Mammary epithelial cell (primary cell): ENCODE data around the gene ZNF497.

ENCODE experiments used
- EZH2 ChIP-seq: IDR thresholded peaks from 2 replicates; pipeline ENCODE4 v1.6.1; 2012; ENCODE audit warnings: low read length, inconsistent platforms, borderline replicate concordance
- TF ChIP-seq, protein P1 (sequence below), 2 donors: IDR thresholded peaks in 1 of 2; conservative IDR thresholded peaks in 1 of 2; 2 replicates each; pipeline ENCODE4 v1.5.1; 2011 to 2012; ENCODE audit warnings: inconsistent platforms in 2 of 2, low read length in 2 of 2, mild to moderate bottlenecking in 2 of 2, control low read depth in 1 of 2, low read depth in 1 of 2; ENCODE audit not compliant: insufficient read depth in 1 of 2; ENCODE audit errors: extremely low read depth in 1 of 2

DNA sequence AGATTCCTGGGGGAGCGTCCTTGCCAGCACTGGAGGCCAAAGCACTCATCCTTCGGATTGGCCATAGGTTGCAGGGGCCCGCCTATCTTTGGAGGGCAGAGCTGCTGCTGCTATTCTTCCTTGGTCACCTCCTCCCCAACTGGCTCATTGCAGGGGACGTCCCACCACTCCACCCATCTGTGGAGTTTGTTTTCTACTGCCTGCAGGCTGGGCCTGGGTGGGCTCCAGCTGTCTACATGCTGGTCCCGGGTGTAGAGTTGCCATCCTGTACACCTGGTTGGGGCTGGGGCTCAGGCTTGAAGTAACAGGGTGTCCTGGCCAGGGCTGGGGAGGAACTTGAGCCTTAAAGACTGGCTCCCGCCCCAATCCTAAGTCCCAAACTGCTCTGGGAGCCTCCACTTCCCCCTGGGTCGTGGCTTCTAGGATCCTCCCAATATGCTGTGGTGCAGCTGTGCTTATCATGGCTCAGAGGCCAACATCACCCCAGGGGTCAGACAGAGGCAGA is 35.0 kb upstream of the ZNF497 start:
- TF ChIP-seq, protein P1, sequence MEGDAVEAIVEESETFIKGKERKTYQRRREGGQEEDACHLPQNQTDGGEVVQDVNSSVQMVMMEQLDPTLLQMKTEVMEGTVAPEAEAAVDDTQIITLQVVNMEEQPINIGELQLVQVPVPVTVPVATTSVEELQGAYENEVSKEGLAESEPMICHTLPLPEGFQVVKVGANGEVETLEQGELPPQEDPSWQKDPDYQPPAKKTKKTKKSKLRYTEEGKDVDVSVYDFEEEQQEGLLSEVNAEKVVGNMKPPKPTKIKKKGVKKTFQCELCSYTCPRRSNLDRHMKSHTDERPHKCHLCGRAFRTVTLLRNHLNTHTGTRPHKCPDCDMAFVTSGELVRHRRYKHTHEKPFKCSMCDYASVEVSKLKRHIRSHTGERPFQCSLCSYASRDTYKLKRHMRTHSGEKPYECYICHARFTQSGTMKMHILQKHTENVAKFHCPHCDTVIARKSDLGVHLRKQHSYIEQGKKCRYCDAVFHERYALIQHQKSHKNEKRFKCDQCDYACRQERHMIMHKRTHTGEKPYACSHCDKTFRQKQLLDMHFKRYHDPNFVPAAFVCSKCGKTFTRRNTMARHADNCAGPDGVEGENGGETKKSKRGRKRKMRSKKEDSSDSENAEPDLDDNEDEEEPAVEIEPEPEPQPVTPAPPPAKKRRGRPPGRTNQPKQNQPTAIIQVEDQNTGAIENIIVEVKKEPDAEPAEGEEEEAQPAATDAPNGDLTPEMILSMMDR (conservative IDR thresholded peaks at IDR 0.05 in 1 of 2, IDR thresholded peaks at IDR 0.05 in 1 of 2; ENCODE audit: extremely low read depth in 1 of 2, insufficient read depth in 1 of 2, low read depth in 1 of 2, low read length in 2 of 2): no peak
- TF ChIP-seq EZH2: no peak
